HG03442 (cell line): ENCODE data around the gene HSD17B4.
"Not testable (repeated sequence)": the region's sequence is repeated elsewhere in the genome, so short reads cannot be mapped to it uniquely, and the experiment has no call there.

Experiments used
- ATAC-seq: cut with Tn5 transposase; IDR thresholded peaks from one replicate; pipeline ENCODE4 v1.9.1; 2021; ENCODE audit warnings: mild to moderate bottlenecking, moderate library complexity; ENCODE audit not compliant: unreplicated experiment

Gene HSD17B4

DNA sequence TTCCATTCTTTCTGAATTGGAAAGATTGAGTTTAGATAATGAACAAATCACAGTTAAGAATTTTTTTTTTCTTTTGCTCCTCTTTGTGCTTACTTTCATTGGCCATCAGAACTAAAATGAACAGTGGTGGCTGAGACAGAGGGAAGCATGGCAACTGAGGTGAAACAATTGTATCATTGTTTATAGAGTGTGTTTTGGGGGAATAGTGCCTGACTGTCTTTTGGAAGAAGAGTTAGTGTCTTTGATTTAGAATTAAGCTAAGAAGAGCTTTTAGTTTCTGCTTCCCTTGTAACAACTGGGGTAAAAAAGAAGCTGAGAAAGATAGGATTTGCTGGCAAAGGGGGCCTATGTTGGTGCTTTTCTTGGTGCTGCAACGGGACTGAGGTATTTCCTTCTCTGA lies 24.0 kb downstream of the HSD17B4 start:
- no peak for ATAC-seq

DNA sequence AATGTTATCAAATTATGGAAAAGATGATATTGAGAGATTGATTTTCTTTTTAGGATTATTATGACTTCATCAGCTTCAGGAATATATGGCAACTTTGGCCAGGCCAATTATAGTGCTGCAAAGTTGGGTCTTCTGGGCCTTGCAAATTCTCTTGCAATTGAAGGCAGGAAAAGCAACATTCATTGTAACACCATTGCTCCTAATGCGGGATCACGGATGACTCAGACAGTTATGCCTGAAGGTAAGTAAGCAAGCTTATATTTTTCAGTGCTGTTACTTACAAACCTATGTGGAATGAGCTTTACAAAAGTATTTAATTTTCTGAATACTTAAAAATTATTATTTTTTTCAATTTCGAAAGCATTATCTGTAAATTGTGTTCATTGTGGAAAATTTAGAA lies 26.5 kb downstream of the HSD17B4 start:
- no peak for ATAC-seq

DNA sequence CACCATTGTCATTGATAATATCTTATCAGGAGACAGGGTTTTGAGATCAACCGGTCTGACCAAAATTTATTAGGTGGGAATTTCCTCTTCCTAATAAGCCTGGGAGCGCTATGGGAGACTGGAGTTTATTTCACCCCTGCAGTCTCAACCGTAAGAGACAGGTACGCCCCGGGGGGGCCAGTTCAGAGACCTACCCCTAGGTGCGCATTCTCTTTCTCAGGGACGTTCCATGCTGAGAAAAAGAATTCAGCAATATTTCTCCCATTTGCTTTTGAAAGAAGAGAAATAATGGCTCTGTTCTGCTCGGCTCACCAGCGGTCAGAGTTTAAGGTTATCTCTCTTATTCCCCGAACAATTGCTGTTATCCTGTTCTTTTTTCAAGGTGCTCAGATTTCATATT lies 28.3 kb downstream of the HSD17B4 start:
- not testable (repeated sequence) for ATAC-seq

DNA sequence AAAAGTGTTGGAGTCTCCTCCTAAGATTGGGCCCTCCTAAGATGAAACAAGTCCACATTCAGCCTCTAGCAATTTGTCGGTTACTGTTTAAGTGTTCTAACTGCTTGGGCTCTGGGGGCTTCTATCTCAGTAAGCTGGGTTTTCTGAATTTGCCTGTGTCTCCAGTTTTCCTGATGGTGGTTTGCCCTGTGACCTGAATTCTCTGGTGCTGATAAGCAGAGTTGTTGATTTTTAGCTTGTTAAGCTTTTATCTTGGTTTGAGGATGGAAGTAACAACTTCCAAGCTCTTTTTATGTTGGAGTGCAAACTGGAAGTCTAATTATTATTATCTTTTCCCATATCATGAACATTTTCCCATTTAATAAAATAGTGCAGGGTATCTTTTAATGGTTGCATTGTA lies 30.9 kb downstream of the HSD17B4 start:
- no peak for ATAC-seq

DNA sequence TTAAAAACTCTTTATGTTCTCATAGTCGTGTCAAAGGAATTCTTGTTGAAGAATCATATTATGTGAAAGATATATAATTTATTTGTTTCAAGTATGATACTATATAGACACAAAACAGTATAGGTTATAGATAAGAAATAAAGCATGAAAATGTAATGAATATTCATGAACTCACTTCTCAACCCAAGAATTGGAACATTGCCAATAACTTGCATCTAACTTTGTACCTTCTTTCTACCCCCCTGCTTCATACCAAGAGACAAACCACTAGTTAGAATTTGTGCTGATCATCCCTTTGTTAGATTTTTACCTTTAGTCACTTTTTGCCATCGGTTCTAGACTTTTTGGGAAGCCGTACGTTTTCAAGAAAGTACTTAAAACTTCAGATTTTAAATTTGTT lies 32.6 kb downstream of the HSD17B4 start:
- no peak for ATAC-seq

DNA sequence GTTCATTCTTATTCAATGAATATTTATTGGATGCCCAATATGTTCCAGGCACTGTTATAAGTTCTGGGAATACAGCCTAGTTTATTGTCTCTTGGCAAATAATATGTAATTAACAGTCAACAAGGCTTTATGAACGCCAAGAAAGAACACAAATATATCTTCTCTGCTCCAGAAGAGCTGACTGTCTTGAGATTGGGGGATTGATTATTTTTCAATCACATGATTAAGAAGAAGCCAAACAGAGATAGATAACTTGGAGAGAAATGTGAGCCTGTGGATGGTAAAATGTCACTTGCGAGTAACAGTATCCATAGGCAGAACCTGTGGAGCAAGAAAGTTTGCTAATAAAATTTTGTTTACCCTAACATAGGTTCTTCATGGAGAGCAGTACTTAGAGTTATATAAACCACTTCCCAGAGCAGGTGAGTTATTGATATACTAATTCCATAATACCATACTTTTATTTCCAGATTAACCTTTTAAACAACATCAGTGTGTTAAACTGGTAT lies 49.4 kb downstream of the HSD17B4 start:
- no peak for ATAC-seq

DNA sequence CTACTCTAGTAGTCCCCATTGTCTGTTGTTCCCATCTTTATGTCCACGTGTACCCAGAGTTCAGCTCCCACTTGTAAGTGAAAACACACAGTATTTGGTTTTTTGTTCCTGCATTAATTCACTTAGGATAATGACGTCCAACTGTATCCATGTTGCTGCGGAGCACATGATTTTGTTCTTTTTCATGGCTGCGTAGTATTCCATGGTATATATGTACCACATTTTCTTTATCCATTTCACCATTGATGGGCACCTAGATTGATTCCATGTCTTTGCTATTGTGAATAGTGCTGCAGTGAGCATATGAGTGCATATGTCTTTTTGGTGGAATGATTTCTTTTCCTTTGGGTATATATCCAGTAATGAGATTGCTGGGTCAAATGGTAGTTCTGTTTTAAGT lies 51.6 kb downstream of the HSD17B4 start:
- not testable (repeated sequence) for ATAC-seq

DNA sequence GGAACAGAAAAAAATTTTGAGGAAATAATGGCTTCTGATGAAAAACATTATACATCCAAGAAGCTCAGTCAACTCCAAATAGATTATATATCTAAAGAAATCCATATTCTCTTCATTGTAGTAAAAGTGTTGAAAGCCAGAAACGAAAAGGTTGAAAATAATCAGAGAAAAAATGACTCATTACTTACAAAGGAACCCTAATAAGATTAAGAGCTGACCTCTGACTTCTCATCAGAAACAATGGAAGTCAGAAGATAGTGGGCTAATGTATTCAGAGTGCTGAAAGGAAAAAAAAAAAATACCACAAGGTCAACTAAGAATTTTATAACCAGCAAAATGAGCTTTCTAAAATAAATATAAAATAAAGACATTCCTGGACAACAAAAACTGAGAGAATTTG lies 60.0 kb downstream of the HSD17B4 start:
- no peak for ATAC-seq

DNA sequence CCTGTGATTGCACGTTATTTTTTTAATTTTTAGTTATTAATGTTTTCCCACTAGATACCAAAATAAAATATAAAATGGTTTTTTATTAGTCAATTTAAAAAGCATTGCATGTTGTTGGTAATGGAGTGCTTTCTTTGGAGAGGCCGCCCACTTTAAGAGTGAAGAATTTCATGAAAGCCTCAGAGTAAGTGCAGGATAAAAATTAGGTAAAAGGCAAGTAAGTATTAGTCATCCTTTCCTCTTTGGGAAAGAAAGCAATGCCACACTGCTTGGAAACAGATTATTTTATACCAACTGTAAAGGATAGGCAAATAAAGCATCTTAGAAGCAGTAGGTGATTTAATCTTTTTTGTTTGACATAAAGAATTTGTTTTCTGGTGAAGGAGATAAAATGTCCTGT lies 62.9 kb downstream of the HSD17B4 start:
- no peak for ATAC-seq

DNA sequence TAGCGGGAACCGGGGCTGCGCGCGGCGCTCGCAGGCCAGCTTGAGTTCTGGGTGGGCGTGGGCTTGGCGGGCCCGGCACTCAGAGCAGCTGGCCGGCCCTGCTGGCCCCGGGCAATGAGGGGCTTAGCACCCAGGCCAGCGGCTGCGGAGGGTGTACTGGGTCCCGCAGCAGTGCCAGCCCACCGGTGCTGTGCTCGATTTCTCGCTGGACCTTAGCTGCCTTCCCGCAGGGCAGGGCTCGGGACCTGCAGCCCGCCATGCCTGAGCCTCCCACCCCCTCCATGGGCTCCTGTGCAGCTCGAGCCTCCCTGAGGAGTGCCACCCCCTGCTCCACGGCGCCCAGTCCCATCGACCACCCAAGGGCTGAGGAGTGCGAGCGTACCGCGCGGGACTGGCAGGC lies 64.8 kb downstream of the HSD17B4 start:
- not testable (repeated sequence) for ATAC-seq

DNA sequence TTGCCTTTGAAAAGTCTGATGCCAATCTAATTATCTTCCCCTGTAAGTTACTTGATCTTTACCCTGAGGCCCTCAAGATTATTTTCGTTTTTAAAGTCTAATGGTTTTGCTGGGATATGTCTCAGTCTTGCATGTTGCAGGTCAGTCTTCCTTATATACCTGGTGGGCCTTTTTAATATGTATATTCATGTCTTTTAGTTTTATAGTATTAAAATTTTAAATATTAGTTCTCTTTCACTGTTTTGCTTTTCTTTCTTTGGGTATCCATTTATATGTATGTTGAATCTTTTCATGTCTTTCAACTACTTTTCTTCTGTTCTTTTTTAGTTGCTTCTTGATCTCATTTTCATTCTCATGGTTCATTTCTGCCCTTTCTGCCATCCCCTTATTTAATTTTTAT lies 68.9 kb downstream of the HSD17B4 start:
- no peak for ATAC-seq

DNA sequence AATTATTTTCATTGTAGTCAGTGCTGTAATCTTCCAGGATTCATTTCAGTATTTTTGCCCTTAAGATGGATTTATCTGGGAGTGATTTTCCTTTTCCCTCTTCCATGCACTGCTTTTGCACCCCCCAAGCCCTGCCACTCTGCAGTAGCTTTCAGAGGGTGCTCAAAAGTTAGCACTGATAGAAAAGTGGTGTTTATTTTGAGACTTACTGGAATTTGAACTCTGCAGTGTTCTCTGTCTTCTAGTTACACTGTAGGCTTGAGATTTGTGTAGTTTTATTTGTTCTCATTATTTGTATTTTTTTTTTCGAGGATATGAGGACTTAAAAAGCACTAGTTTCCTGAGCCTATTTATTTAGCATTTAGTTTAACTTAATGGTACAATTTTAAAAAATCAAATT lies 70.5 kb downstream of the HSD17B4 start:
- ATAC-seq, result no peak

DNA sequence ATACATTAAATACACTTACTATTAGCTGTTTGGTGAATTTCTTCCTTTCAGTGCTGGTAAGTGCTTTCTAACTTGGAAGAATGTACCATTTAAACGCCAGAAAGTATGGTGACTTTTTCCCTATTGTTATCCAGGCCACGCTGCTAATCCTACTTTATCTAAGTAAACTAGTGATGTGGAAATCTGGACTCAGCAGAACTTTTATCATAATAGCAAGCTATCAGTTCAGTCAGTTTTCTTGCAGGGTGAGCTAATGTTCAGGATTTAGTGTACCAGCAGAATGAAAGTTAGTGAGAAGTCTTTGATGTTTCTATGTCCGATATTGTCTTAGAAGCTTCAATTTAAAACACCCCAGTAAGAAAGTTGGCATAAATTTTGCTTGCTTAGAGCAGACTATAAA lies 72.2 kb downstream of the HSD17B4 start:
- ATAC-seq, result no peak

DNA sequence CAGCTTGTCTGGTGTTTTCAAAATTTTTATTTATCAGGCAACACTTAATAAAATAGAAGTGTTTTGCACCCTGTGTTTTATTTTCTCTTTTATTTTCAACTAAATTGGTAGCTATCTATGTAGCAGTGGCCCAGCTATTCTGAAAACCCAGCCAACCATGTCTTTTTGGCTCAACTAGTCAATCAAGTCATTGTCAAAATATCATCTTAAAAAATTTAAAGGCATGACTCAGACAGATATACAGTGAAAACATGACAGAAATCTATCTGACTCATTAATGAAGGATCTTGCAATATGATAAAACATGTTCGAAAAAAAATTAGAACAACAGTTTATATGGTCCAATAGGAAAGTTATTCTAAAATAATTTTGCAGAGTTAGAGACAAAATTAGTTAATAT lies 75.1 kb downstream of the HSD17B4 start:
- ATAC-seq, result no peak

DNA sequence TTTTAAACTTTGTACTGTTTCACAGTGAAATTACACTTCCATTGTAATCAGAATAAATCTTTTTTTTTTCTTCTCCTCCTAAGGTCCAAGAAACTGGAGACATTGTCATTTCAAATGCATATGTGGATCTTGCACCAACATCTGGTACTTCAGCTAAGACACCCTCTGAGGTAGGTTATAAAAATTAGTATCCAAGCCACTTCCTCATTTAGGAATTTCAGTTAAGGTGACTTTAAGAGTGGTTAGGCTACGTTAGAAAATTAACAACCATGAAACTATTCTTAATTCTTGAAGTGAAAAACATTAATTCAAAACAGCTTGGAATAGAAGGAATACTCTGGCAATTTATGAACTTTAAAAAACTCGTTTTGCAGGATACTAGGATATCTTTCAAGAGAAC lies 77.5 kb downstream of the HSD17B4 start:
- no peak for ATAC-seq

DNA sequence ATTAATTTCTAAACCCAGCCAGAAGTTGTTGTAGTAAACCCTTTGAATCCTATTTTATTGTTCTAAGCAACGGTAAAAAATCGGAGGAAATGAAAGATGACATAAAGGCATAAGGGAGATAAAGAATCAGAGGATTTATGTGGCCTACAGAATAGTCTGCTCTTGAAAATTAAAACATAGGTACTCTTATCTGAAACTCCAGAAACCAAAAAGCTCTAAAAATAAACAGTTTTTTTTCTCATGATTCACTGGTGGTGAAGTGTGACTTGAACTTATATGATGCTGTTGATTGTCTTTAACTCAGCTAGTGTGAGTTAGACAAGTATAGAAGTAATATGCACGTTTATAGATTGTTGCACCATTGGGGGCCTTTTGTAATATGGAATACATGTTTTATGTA lies 80.3 kb downstream of the HSD17B4 start:
- ATAC-seq, result no peak

DNA sequence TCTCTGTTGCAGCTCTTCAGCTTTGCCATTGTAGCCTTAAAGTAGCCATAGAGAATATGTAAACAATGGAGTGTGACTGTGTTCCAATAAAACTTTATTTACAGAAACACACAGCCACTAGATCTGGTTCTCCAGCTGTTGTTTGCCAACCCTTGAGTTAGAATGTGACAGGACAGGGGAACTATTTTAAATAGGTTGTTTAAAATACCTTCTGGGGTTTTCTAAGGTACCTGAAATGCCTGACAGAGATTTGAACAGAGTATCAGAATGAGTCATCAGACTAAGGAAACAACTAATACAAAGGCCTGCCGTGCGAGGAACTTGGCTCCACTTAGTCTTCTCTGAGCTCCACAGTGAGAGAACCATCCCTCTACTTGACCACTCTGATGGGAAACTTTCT lies 85.4 kb downstream of the HSD17B4 start:
- ATAC-seq, result peak; percentile 100

DNA sequence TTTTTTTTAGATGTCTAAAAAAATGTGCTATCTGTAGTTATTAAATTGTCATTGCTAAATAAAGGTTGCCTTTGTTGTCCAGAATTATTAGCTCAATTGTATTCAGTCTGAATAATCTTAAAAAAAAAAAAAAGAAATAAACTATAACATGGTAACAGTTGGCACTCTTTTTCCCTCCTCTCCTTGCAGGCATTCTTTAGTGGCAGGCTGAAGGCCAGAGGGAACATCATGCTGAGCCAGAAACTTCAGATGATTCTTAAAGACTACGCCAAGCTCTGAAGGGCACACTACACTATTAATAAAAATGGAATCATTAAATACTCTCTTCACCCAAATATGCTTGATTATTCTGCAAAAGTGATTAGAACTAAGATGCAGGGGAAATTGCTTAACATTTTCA lies 89.4 kb downstream of the HSD17B4 start:
- no peak for ATAC-seq

DNA sequence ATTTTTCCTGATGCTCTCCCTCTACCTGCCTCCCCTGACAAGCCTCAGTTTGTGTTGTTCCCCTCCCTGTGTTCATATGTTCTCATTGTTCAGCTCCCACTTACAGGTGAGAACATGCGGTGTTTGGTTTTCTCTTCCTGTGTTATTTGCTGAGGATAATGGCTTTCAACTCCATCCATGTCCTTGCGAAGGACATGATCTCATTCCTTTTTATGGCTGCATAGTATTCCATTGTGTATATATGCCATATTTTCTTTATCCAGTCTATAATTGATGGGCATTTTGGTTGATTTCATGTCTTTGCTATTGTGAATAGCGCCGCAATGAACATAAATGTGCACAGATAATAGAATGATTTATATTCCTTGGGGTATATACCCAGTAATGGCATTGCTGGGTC lies 99.5 kb downstream of the HSD17B4 start:
- no peak for ATAC-seq

DNA sequence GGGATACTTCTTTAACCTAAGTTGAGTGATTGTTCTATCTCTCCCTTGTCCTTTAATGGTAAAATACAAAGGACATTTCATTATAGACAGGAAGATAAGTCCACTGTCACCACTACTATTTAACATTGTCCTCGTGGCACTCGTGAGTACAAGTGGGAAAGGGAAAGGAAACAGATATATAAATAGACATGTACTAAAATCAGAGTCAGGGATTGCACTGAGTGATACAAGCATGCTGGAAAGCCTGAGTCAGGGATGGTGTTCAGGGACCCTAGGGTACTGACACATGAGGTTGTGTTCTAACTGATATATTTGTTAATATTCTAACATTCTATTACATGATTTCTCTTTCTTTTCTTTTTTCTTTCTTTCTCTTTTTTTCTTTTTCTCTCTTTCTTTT lies 102.3 kb downstream of the HSD17B4 start:
- ATAC-seq, result no peak

DNA sequence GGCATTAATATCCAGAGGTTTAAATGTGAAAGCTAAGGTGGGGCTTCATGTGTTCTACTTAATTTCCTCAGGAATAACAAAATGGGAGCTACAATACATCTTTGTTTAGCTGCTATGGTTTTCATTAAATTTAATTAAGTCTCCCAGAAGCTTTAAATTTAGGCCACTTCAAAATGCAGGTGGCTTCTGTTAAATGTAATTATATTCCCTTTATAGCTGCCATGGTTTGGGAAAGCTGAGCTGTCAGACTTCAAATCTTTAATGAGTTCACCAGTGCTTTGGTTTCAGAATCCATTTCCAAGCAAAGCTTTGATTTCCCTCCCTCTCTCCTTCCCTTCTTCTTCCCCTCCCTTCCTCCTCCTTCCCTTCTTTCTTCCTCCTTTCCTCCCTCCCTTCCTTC lies 118.6 kb downstream of the HSD17B4 start:
- ATAC-seq, result no peak

DNA sequence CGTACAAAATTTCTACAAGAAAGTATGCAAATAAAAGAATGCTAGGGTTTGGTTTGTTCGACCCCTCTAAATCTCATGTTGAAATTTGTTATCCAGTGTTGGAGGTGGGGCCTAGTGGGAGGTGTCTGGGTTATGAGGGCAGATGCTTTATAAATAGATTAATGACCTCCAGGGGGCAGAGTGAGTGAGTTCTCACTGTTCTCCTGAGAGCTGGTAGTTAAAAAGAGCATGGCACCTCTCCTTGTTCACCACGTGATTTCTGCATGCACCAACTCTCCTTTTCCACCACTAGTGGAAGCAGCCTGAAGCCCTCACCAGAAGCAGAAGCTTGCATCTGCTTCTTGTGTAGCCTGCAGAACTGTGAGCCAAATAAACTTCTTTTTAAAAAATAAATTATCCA lies 126.6 kb downstream of the HSD17B4 start:
- ATAC-seq, result peak; percentile 74

DNA sequence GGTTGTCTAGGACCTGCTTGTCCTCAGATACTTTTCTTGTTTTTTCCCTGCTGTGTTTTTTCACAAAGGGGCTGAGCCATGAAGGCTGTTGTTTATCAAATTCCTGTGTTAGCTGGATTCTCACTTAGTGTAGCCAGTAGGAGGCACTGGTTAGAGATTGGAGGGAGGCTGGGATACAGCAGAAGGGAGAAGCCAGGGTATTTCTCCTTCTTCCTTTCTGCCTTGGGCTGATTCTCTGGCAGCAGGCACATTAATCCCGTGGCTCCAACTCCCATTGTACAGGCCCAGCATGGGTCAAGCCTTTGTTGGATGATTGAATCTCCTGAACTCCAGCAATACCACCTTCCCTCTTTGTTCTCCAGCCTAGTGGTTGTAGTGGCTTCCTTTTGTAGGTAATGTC lies 130.7 kb downstream of the HSD17B4 start:
- no peak for ATAC-seq

DNA sequence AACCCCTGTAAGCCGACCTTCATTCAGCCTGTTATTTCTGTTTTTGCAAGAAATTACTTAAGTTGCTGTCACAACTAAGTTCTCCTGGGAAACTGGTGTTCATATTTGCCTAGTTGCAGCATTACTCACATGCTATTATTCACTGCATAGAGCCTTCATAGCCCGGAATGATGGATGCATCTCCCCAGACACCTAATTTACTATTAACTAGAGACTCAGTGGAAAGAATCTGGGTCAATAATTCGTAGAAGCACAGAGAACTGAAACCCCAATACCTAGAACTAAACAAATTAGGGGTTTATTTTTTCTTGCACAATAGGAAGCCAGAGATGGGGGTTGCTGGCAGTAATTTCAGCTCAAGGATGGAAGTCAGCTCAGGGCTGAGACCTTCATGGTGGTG lies 131.4 kb downstream of the HSD17B4 start:
- ATAC-seq, result peak; percentile 74
